Measurements from ENCODE around the gene ZNF511. TPM values are rescaled to one million over a fixed set of nuclear protein-coding genes. Genes with fewer than 3 reads are reported as not detected.

ZNF511 gene
- total RNA-seq, 1 experiment from 2014 or later: 78.4 TPM

- no peaks in the 10 kb centered on the region for H3F3A ChIP-seq (ENCODE audit: low read length, unreplicated experiment)
- H4K20me1 ChIP-seq (ENCODE audit: low read length): no peaks in the 10 kb centered on the region
- H3K4me1 ChIP-seq (ENCODE audit: insufficient read depth, low read length): peaks cover 19% of the 10 kb centered on the region
- no TSS peak for BruUV-seq (replicated peaks)
- no peak overlapping the region for H3K9ac ChIP-seq (ENCODE audit: low read length)
- peaks cover 3% of the 10 kb centered on the region; the same call in 1 of the 2 replicates for H3K79me2 ChIP-seq (ENCODE audit: low read length)
- no peak overlapping the region for H3K4me3 ChIP-seq (ENCODE audit: low read length)
- H2AFZ ChIP-seq (ENCODE audit: low read length): no peak overlapping the region
- H3K36me3 ChIP-seq (ENCODE audit: low read depth, low read length): peaks cover 5% of the 10 kb centered on the region; the same call in 1 of the 2 replicates
- TF ChIP-seq EZH2phosphoT487 (IDR thresholded peaks at IDR 0.05; ENCODE audit: borderline replicate concordance, low read length) (no peak), EZH2 (IDR thresholded peaks at IDR 0.05; ENCODE audit: low read length, unreplicated experiment) (no peak), CTCF (conservative IDR thresholded peaks at IDR 0.05; ENCODE audit: low read depth, low read length) (no peak)
- no peak for DNase-seq
- ATAC-seq: no peak
- no peak overlapping the region for H3K27ac ChIP-seq (ENCODE audit: low read length)
- no peaks in the 10 kb centered on the region for H3K9me2 ChIP-seq (replicated peaks; ENCODE audit: low read length)
- POLR2A ChIA-PET (ENCODE audit: unreplicated experiment): no interaction called here
- CTCF ChIA-PET: no interaction called here
- no peak overlapping the region for H3K4me2 ChIP-seq (ENCODE audit: low read length)
- intact Hi-C loops (cut with micrococcal nuclease): no loop called here
- no peaks in the 10 kb centered on the region for H3K9me3 ChIP-seq (ENCODE audit: low read length)
- no peaks in the 10 kb centered on the region for H3K27me3 ChIP-seq (ENCODE audit: low read length)
Observed at GRCh38 chr10:133268532-133268931, 40.2 kb upstream of the ZNF511 start.

- ATAC-seq: no peak
- Histone ChIP-seq H3K4me3 (ENCODE audit: low read length) (no peak overlapping the region), H3K9me2 (replicated peaks; ENCODE audit: low read length) (no peaks in the 10 kb centered on the region), H3K9ac (ENCODE audit: low read length) (no peak overlapping the region), H3K9me3 (ENCODE audit: low read length) (no peaks in the 10 kb centered on the region), H4K20me1 (ENCODE audit: low read length) (no peaks in the 10 kb centered on the region), H3F3A (ENCODE audit: low read length, unreplicated experiment) (no peaks in the 10 kb centered on the region), H3K36me3 (ENCODE audit: low read depth, low read length) (peaks cover 5% of the 10 kb centered on the region; the same call in 1 of the 2 replicates), H3K4me1 (ENCODE audit: insufficient read depth, low read length) (peaks cover 15% of the 10 kb centered on the region), H3K79me2 (ENCODE audit: low read length) (peaks cover 9% of the 10 kb centered on the region; the same call in 1 of the 2 replicates), H3K4me2 (ENCODE audit: low read length) (no peak overlapping the region), H3K27ac (ENCODE audit: low read length) (no peak overlapping the region), H3K27me3 (ENCODE audit: low read length) (no peaks in the 10 kb centered on the region), H2AFZ (ENCODE audit: low read length) (no peak overlapping the region)
- intact Hi-C loops (cut with micrococcal nuclease): no loop called here
- no peak for DNase-seq
- TF ChIP-seq EZH2phosphoT487 (IDR thresholded peaks at IDR 0.05; ENCODE audit: borderline replicate concordance, low read length): no peak
- no peak for TF ChIP-seq EZH2 (IDR thresholded peaks at IDR 0.05; ENCODE audit: low read length, unreplicated experiment)
- TF ChIP-seq CTCF (conservative IDR thresholded peaks at IDR 0.05; ENCODE audit: low read depth, low read length): no peak
- ChIA-PET CTCF (no interaction called here), POLR2A (ENCODE audit: unreplicated experiment) (no interaction called here)
- no TSS peak for BruUV-seq (replicated peaks)
Observed at GRCh38 chr10:133269367-133269766, 39.3 kb upstream of the ZNF511 start.

GRCh38 chr10:133270204-133270603 is 38.5 kb upstream of the ZNF511 start:
- H3K4me2 ChIP-seq (ENCODE audit: low read length): no peak overlapping the region
- peaks cover 18% of the 10 kb centered on the region for H3K4me1 ChIP-seq (ENCODE audit: insufficient read depth, low read length)
- H3K9me3 ChIP-seq (ENCODE audit: low read length): no peaks in the 10 kb centered on the region
- no peaks in the 10 kb centered on the region for H4K20me1 ChIP-seq (ENCODE audit: low read length)
- no peak for DNase-seq
- H2AFZ ChIP-seq (ENCODE audit: low read length): no peak overlapping the region
- H3K9me2 ChIP-seq (replicated peaks; ENCODE audit: low read length): no peaks in the 10 kb centered on the region
- BruUV-seq (replicated peaks): no TSS peak
- intact Hi-C loops (cut with micrococcal nuclease): no loop called here
- CTCF ChIA-PET: no interaction called here
- no peak overlapping the region for H3K9ac ChIP-seq (ENCODE audit: low read length)
- H3F3A ChIP-seq (ENCODE audit: low read length, unreplicated experiment): no peaks in the 10 kb centered on the region
- TF ChIP-seq CTCF (conservative IDR thresholded peaks at IDR 0.05; ENCODE audit: low read depth, low read length): no peak
- no peak for TF ChIP-seq EZH2phosphoT487 (IDR thresholded peaks at IDR 0.05; ENCODE audit: borderline replicate concordance, low read length)
- POLR2A ChIA-PET (ENCODE audit: unreplicated experiment): no interaction called here
- peaks cover 5% of the 10 kb centered on the region; the same call in 1 of the 2 replicates for H3K36me3 ChIP-seq (ENCODE audit: low read depth, low read length)
- H3K79me2 ChIP-seq (ENCODE audit: low read length): peaks cover 18% of the 10 kb centered on the region
- no peaks in the 10 kb centered on the region for H3K27me3 ChIP-seq (ENCODE audit: low read length)
- H3K27ac ChIP-seq (ENCODE audit: low read length): no peak overlapping the region
- no peak overlapping the region for H3K4me3 ChIP-seq (ENCODE audit: low read length)
- ATAC-seq: no peak

Data from PC-3 (cell line).